Endothelial cell of umbilical vein (primary cell): ENCODE measurements around the gene TRIM50.

Experiments used
- POLR2A ChIP-seq: IDR thresholded peaks from 2 replicates; pipeline ENCODE4 v1.6.1; 2012; ENCODE audit warnings: low read depth, mild to moderate bottlenecking, control low read depth, low read length
- POLR2AphosphoS5 ChIP-seq: IDR thresholded peaks from 2 replicates; pipeline ENCODE4 v1.6.1; 2012; ENCODE audit warnings: low read depth, mild to moderate bottlenecking, control low read depth, low read length, moderate library complexity; ENCODE audit not compliant: insufficient read depth
- TF ChIP-seq, protein P1 (sequence below), 2 donors: IDR thresholded peaks; 1 replicate in 1 of 2; 2 replicates in 1 of 2; pipeline ENCODE4 v1.5.1; 2011; ENCODE audit warnings: low read length in 2 of 2, mild to moderate bottlenecking in 2 of 2, moderate library complexity in 2 of 2, control low read depth in 1 of 2, inconsistent platforms in 1 of 2, low read depth in 1 of 2; ENCODE audit not compliant: insufficient read depth in 1 of 2; ENCODE audit errors: extremely low read depth in 1 of 2

- TF ChIP-seq POLR2AphosphoS5, result no peak
- TF ChIP-seq, protein P1, sequence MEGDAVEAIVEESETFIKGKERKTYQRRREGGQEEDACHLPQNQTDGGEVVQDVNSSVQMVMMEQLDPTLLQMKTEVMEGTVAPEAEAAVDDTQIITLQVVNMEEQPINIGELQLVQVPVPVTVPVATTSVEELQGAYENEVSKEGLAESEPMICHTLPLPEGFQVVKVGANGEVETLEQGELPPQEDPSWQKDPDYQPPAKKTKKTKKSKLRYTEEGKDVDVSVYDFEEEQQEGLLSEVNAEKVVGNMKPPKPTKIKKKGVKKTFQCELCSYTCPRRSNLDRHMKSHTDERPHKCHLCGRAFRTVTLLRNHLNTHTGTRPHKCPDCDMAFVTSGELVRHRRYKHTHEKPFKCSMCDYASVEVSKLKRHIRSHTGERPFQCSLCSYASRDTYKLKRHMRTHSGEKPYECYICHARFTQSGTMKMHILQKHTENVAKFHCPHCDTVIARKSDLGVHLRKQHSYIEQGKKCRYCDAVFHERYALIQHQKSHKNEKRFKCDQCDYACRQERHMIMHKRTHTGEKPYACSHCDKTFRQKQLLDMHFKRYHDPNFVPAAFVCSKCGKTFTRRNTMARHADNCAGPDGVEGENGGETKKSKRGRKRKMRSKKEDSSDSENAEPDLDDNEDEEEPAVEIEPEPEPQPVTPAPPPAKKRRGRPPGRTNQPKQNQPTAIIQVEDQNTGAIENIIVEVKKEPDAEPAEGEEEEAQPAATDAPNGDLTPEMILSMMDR (IDR thresholded peaks at IDR 0.05; ENCODE audit: extremely low read depth in 1 of 2, insufficient read depth in 1 of 2, low read depth in 1 of 2, low read length in 2 of 2), result no peak
- no peak for TF ChIP-seq POLR2A
Observed at GRCh38 chr7:73359306-73359705, 31.4 kb upstream of the TRIM50 start.
